ENCODE results near the gene COL9A2.

The COL9A2 gene

GRCh38 chr1:40317394-40318074 is 448 bp upstream of the COL9A2 start:
- no peak for DNase-seq

- no peak for DNase-seq
Measured at GRCh38 chr1:40315795-40316594, 1.1 kb downstream of the COL9A2 start.

GRCh38 chr1:40315239-40315794 is 1.8 kb downstream of the COL9A2 start:
- peak; percentile 67 to 77 (median 73) for DNase-seq

- no peak for DNase-seq
Measured at GRCh38 chr1:40314721-40315238, 2.3 kb downstream of the COL9A2 start.

- no peak for DNase-seq
Measured at GRCh38 chr1:40313958-40314720, 2.9 kb downstream of the COL9A2 start.

- DNase-seq = no peak
Measured at GRCh38 chr1:40313329-40313957, 3.6 kb downstream of the COL9A2 start.

- DNase-seq = peak in 1 of 4 experiments; percentile 13
Measured at GRCh38 chr1:40312238-40313205, 4.6 kb downstream of the COL9A2 start.

- no peak for DNase-seq
Measured at GRCh38 chr1:40311692-40312091, 5.4 kb downstream of the COL9A2 start.

GRCh38 chr1:40310983-40311642 is 6.0 kb downstream of the COL9A2 start:
- DNase-seq = no peak

GRCh38 chr1:40310129-40310461 is 7.0 kb downstream of the COL9A2 start:
- no peak for DNase-seq

- no peak for DNase-seq
Measured at GRCh38 chr1:40309374-40310128, 7.5 kb downstream of the COL9A2 start.

- DNase-seq = no peak
Measured at GRCh38 chr1:40308036-40308727, 8.9 kb downstream of the COL9A2 start.

- no peak for DNase-seq
Measured at GRCh38 chr1:40307186-40307585, 9.9 kb downstream of the COL9A2 start.

GRCh38 chr1:40306296-40306695 is 10.8 kb downstream of the COL9A2 start:
- DNase-seq = no peak

GRCh38 chr1:40305871-40306270 is 11.2 kb downstream of the COL9A2 start:
- DNase-seq = no peak

- no peak for DNase-seq
Measured at GRCh38 chr1:40305451-40305850, 11.6 kb downstream of the COL9A2 start.

GRCh38 chr1:40303790-40304189 is 13.3 kb downstream of the COL9A2 start:
- no peak for DNase-seq

- DNase-seq = no peak
Measured at GRCh38 chr1:40303051-40303771, 13.9 kb downstream of the COL9A2 start.

GRCh38 chr1:40302475-40302874 is 14.6 kb downstream of the COL9A2 start:
- DNase-seq = no peak

Measured in activated CD4-positive, CD25-positive, alpha-beta regulatory T cell (primary cell).